ENCODE measurements around the gene RAB11FIP4.

- TF ChIP-seq POLR2AphosphoS5 (IDR thresholded peaks at IDR 0.05; ENCODE audit: low read depth, low read length) (no peak), REST (IDR thresholded peaks at IDR 0.05; ENCODE audit: insufficient read depth in 1 of 2, low read depth in 2 of 2, low read length in 2 of 2) (no peak), SIN3A (IDR thresholded peaks at IDR 0.05; ENCODE audit: borderline replicate concordance, insufficient read depth, low read length) (no peak)
Observed at GRCh38 chr17:31412511-31412910, 21.0 kb downstream of the RAB11FIP4 start.

All from PFSK-1 (cell line).